Stimulated activated naive CD8-positive, alpha-beta T cell treated with anti-CD3 and anti-CD28 coated beads, Interleukin-15, Interleukin-2, amounts not matched to agents 100 ng/mL and 50 ng/mL, for 24 hours (primary cell): ENCODE measurements around the gene CTNNA3.
"Not testable (repeated sequence)": the region's sequence is repeated elsewhere in the genome, so short reads cannot be mapped to it uniquely, and the experiment has no call there.

ENCODE experiments used
- H3K27ac Mint-ChIP-seq: one replicate; pipeline ENCODE4 v1.8.0; 2021; ENCODE audit warnings: mild to moderate bottlenecking, mixed read lengths
- H3K27me3 Mint-ChIP-seq: one replicate; pipeline ENCODE4 v1.8.0; 2021; ENCODE audit warnings: mixed read lengths
- H3K36me3 Mint-ChIP-seq: one replicate; pipeline ENCODE4 v1.8.0; 2021; ENCODE audit warnings: low read depth, mixed read lengths
- H3K4me1 Mint-ChIP-seq: one replicate; pipeline ENCODE4 v1.8.0; 2021; ENCODE audit warnings: low read depth, mixed read lengths
- H3K4me3 Mint-ChIP-seq: one replicate; pipeline ENCODE4 v1.8.0; 2021; ENCODE audit warnings: mild to moderate bottlenecking, mixed read lengths
- H3K9me3 Mint-ChIP-seq: one replicate; pipeline ENCODE4 v1.8.0; 2021; ENCODE audit warnings: mixed read lengths

CTNNA3 gene

GRCh38 chr10:67261300-67261797 is 434.6 kb downstream of the CTNNA3 start:
- Mint-ChIP-seq H3K27ac (no peak overlapping the region), H3K4me1 (no peaks in the 10 kb centered on the region), H3K4me3 (no peak overlapping the region), H3K27me3 (no peaks in the 10 kb centered on the region), H3K36me3 (no peaks in the 10 kb centered on the region), H3K9me3 (no peaks in the 10 kb centered on the region)

GRCh38 chr10:67259319-67259929 is 436.6 kb downstream of the CTNNA3 start:
- no peaks in the 10 kb centered on the region for H3K4me1 Mint-ChIP-seq
- H3K27me3 Mint-ChIP-seq: no peaks in the 10 kb centered on the region
- no peaks in the 10 kb centered on the region for H3K36me3 Mint-ChIP-seq
- H3K27ac Mint-ChIP-seq: no peak overlapping the region
- no peak overlapping the region for H3K4me3 Mint-ChIP-seq
- H3K9me3 Mint-ChIP-seq: no peaks in the 10 kb centered on the region

- Mint-ChIP-seq H3K27ac (no peak overlapping the region), H3K9me3 (no peaks in the 10 kb centered on the region), H3K27me3 (no peaks in the 10 kb centered on the region), H3K4me3 (no peak overlapping the region), H3K36me3 (no peaks in the 10 kb centered on the region), H3K4me1 (no peaks in the 10 kb centered on the region)
These were observed 438.4 kb downstream of the CTNNA3 start for GRCh38 chr10:67257427-67258144.

GRCh38 chr10:67257018-67257417 is 439.0 kb downstream of the CTNNA3 start:
- Mint-ChIP-seq H3K27ac (no peak overlapping the region), H3K4me1 (no peaks in the 10 kb centered on the region), H3K9me3 (no peaks in the 10 kb centered on the region), H3K27me3 (no peaks in the 10 kb centered on the region), H3K36me3 (no peaks in the 10 kb centered on the region), H3K4me3 (no peak overlapping the region)

GRCh38 chr10:67250686-67251085 is 445.3 kb downstream of the CTNNA3 start:
- Mint-ChIP-seq H3K9me3 (no peaks in the 10 kb centered on the region), H3K4me3 (no peak overlapping the region), H3K27ac (no peak overlapping the region), H3K36me3 (no peaks in the 10 kb centered on the region), H3K4me1 (no peaks in the 10 kb centered on the region), H3K27me3 (no peaks in the 10 kb centered on the region)

GRCh38 chr10:67246066-67246555 is 449.9 kb downstream of the CTNNA3 start:
- no peaks in the 10 kb centered on the region for H3K4me1 Mint-ChIP-seq
- H3K36me3 Mint-ChIP-seq: no peaks in the 10 kb centered on the region
- H3K27ac Mint-ChIP-seq: no peak overlapping the region
- no peaks in the 10 kb centered on the region for H3K9me3 Mint-ChIP-seq
- no peaks in the 10 kb centered on the region for H3K27me3 Mint-ChIP-seq
- H3K4me3 Mint-ChIP-seq: no peak overlapping the region

GRCh38 chr10:67242528-67242927 is 453.5 kb downstream of the CTNNA3 start:
- no peaks in the 10 kb centered on the region for H3K27me3 Mint-ChIP-seq
- H3K27ac Mint-ChIP-seq: no peak overlapping the region
- no peaks in the 10 kb centered on the region for H3K36me3 Mint-ChIP-seq
- no peaks in the 10 kb centered on the region for H3K9me3 Mint-ChIP-seq
- H3K4me1 Mint-ChIP-seq: no peaks in the 10 kb centered on the region
- H3K4me3 Mint-ChIP-seq: no peak overlapping the region

GRCh38 chr10:67241451-67241850 is 454.5 kb downstream of the CTNNA3 start:
- Mint-ChIP-seq H3K27ac (no peak overlapping the region), H3K36me3 (no peaks in the 10 kb centered on the region), H3K27me3 (no peaks in the 10 kb centered on the region), H3K4me3 (no peak overlapping the region), H3K9me3 (no peaks in the 10 kb centered on the region), H3K4me1 (no peaks in the 10 kb centered on the region)

- H3K4me1 Mint-ChIP-seq: no peaks in the 10 kb centered on the region
These were observed 456.0 kb downstream of the CTNNA3 start for GRCh38 chr10:67239864-67240497.

GRCh38 chr10:67230680-67231500 is 465.1 kb downstream of the CTNNA3 start:
- H3K4me1 Mint-ChIP-seq, H3K27ac Mint-ChIP-seq, H3K36me3 Mint-ChIP-seq, H3K9me3 Mint-ChIP-seq, H3K4me3 Mint-ChIP-seq: not testable (repeated sequence)
- H3K27me3 Mint-ChIP-seq: peaks cover 18% of the 10 kb centered on the region

More at GRCh38 chr10:67239864-67240497, 456.0 kb downstream of the CTNNA3 start:
- no peaks in the 10 kb centered on the region for H3K36me3 Mint-ChIP-seq
- no peaks in the 10 kb centered on the region for H3K9me3 Mint-ChIP-seq
- no peaks in the 10 kb centered on the region for H3K27me3 Mint-ChIP-seq
- no peak overlapping the region for H3K27ac Mint-ChIP-seq
- no peak overlapping the region for H3K4me3 Mint-ChIP-seq

GRCh38 chr10:67225226-67225625 is 470.8 kb downstream of the CTNNA3 start:
- Mint-ChIP-seq H3K27me3 (peaks cover 13% of the 10 kb centered on the region), H3K36me3 (no peaks in the 10 kb centered on the region), H3K27ac (no peak overlapping the region), H3K9me3 (peaks cover 13% of the 10 kb centered on the region), H3K4me1 (no peaks in the 10 kb centered on the region), H3K4me3 (no peak overlapping the region)

- no peaks in the 10 kb centered on the region for H3K4me1 Mint-ChIP-seq
- peaks cover 13% of the 10 kb centered on the region for H3K9me3 Mint-ChIP-seq
- H3K27ac Mint-ChIP-seq: no peak overlapping the region
- peaks cover 6% of the 10 kb centered on the region for H3K27me3 Mint-ChIP-seq
- H3K36me3 Mint-ChIP-seq: no peaks in the 10 kb centered on the region
- H3K4me3 Mint-ChIP-seq: no peak overlapping the region
These were observed 471.4 kb downstream of the CTNNA3 start for GRCh38 chr10:67224553-67224952.

- H3K9me3 Mint-ChIP-seq: peaks cover 8% of the 10 kb centered on the region
- no peak overlapping the region for H3K4me3 Mint-ChIP-seq
- peaks cover 6% of the 10 kb centered on the region for H3K27me3 Mint-ChIP-seq
- H3K27ac Mint-ChIP-seq: no peak overlapping the region
- no peaks in the 10 kb centered on the region for H3K36me3 Mint-ChIP-seq
- no peaks in the 10 kb centered on the region for H3K4me1 Mint-ChIP-seq
These were observed 473.1 kb downstream of the CTNNA3 start for GRCh38 chr10:67222934-67223333.

- peaks cover 6% of the 10 kb centered on the region for H3K27me3 Mint-ChIP-seq
- no peak overlapping the region for H3K4me3 Mint-ChIP-seq
These were observed 474.0 kb downstream of the CTNNA3 start for GRCh38 chr10:67221939-67222494.

More at GRCh38 chr10:67221939-67222494, 474.0 kb downstream of the CTNNA3 start:
- no peak overlapping the region for H3K27ac Mint-ChIP-seq
- H3K4me1 Mint-ChIP-seq: no peaks in the 10 kb centered on the region
- no peaks in the 10 kb centered on the region for H3K36me3 Mint-ChIP-seq
- H3K9me3 Mint-ChIP-seq: peaks cover 8% of the 10 kb centered on the region
